ENCODE data around the gene KIF13A. TPM values are rescaled to one million over a fixed set of nuclear protein-coding genes. Genes with fewer than 3 reads are reported as not detected.

The KIF13A gene
- total RNA-seq, 1 experiment from 2014 or later, result 49.3 TPM

DNA sequence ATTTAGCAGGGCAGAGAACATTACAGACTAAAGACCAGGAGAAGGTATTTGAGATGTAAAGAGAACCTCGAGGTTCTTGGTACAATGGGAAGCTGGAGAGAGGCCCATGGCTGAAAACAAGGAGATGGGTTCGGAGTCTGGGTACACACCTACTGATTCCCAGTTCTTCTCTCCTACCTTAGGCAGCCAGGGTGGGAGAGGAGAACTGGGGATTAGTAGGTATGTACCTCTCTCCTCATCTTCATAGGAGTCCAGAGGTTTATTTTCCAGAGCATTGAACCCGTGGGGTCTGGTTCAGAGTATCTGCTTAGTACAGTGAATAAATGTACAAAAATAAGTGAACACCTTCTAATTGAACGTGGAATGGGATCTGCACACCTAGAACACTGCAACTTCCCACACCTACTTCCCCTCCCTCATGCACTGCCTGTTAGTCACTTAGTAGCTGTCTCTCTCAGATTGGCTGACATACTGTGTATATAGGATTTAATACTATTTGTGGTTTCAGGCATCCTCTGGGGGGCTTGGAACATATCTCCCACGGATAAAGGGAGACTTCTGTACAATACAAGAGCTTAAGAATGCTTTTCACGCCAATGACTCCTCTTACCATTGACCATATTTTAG is 257.2 kb downstream of the KIF13A start:
- Histone ChIP-seq H3K36me3 (ENCODE audit: control insufficient read depth, insufficient read depth, low read length) (no peaks in the 10 kb centered on the region), H3K4me3 (ENCODE audit: low read depth in 2 of 2, low read length in 2 of 2) (no peak overlapping the region), H3K4me1 (ENCODE audit: control insufficient read depth, insufficient read depth, low read length) (no peaks in the 10 kb centered on the region), H3K27me3 (ENCODE audit: control insufficient read depth, insufficient read depth, low read length) (no peaks in the 10 kb centered on the region), H3K27ac (ENCODE audit: low read length) (no peak overlapping the region), H3K9me3 (ENCODE audit: control insufficient read depth, insufficient read depth, low read depth, low read length) (no peaks in the 10 kb centered on the region)
- in situ Hi-C loops (cut with HindIII; ENCODE audit: low pct_unique_long_range_greater_than_20kb, low sequenced_read_pairs) (no loop called here), intact Hi-C loops (cut with micrococcal nuclease; ENCODE audit: unreplicated experiment) (no loop called here)
- ChIA-PET CTCF (no interaction called here), POLR2A (no interaction called here)
- BruUV-seq (replicated peaks), result no TSS peak
- ATAC-seq (no peak), DNase-seq (ENCODE audit: low read depth, low spot score) (no peak)
- TF ChIP-seq POLR2AphosphoS5 (IDR thresholded peaks at IDR 0.05; ENCODE audit: low read depth, low read length), result no peak
- TF ChIP-seq, protein P1, sequence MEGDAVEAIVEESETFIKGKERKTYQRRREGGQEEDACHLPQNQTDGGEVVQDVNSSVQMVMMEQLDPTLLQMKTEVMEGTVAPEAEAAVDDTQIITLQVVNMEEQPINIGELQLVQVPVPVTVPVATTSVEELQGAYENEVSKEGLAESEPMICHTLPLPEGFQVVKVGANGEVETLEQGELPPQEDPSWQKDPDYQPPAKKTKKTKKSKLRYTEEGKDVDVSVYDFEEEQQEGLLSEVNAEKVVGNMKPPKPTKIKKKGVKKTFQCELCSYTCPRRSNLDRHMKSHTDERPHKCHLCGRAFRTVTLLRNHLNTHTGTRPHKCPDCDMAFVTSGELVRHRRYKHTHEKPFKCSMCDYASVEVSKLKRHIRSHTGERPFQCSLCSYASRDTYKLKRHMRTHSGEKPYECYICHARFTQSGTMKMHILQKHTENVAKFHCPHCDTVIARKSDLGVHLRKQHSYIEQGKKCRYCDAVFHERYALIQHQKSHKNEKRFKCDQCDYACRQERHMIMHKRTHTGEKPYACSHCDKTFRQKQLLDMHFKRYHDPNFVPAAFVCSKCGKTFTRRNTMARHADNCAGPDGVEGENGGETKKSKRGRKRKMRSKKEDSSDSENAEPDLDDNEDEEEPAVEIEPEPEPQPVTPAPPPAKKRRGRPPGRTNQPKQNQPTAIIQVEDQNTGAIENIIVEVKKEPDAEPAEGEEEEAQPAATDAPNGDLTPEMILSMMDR (IDR thresholded peaks at IDR 0.05), result no peak
- TF ChIP-seq TCF7L2 (IDR thresholded peaks at IDR 0.05; ENCODE audit: low read depth, low read length), result no peak
- TF ChIP-seq SIN3A (IDR thresholded peaks at IDR 0.05; ENCODE audit: borderline replicate concordance, insufficient read depth, low read depth, low read length), result no peak
- TF ChIP-seq, protein P2, sequence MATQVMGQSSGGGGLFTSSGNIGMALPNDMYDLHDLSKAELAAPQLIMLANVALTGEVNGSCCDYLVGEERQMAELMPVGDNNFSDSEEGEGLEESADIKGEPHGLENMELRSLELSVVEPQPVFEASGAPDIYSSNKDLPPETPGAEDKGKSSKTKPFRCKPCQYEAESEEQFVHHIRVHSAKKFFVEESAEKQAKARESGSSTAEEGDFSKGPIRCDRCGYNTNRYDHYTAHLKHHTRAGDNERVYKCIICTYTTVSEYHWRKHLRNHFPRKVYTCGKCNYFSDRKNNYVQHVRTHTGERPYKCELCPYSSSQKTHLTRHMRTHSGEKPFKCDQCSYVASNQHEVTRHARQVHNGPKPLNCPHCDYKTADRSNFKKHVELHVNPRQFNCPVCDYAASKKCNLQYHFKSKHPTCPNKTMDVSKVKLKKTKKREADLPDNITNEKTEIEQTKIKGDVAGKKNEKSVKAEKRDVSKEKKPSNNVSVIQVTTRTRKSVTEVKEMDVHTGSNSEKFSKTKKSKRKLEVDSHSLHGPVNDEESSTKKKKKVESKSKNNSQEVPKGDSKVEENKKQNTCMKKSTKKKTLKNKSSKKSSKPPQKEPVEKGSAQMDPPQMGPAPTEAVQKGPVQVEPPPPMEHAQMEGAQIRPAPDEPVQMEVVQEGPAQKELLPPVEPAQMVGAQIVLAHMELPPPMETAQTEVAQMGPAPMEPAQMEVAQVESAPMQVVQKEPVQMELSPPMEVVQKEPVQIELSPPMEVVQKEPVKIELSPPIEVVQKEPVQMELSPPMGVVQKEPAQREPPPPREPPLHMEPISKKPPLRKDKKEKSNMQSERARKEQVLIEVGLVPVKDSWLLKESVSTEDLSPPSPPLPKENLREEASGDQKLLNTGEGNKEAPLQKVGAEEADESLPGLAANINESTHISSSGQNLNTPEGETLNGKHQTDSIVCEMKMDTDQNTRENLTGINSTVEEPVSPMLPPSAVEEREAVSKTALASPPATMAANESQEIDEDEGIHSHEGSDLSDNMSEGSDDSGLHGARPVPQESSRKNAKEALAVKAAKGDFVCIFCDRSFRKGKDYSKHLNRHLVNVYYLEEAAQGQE (IDR thresholded peaks at IDR 0.05; ENCODE audit: insufficient read depth in 1 of 2, low read depth in 2 of 2, low read length in 1 of 2), result no peak

DNA sequence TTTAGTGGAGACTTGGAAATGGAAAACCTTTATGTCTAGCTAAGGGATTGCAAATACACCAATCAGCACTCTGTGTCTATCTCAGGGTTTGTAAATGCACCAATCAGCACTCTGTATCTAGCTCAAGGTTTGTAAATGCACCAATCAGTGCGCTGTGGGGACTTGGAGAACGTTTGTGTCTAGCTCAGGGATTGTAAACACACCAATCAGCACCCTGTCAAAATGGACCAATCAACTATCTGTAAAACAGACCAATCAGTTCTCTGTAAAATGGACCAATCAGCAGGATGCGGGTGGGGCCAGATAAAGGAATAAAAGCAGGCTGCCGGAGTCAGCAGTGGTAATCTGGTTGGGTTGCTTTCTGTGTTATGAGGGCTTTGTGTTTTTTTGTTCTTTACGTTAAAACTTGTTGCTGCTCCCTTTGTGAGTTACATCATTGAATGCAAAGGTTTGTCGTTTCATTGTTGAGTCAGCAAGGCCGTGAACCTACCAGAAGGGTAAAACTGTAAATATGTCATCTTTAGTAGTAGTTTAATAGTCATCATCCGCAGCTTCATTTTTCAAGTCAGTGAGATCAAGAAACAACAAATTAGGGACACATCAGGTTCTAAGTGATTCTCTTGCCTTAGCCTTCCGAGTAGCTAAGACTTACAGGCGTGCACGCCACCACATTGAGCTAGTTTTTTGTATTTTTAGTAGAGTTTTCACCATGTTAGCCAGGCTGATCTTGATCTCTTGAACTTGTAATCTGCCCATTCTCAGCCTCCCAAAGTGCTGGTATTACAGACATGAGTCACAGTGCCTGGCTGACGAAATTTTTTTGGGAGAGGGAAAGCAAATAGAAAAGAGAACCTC is 258.0 kb downstream of the KIF13A start:
- H3K27me3 ChIP-seq (ENCODE audit: control insufficient read depth, insufficient read depth, low read length), result no peaks in the 10 kb centered on the region
- H3K9me3 ChIP-seq (ENCODE audit: control insufficient read depth, insufficient read depth, low read depth, low read length), result no peaks in the 10 kb centered on the region
- in situ Hi-C loops (cut with HindIII; ENCODE audit: low pct_unique_long_range_greater_than_20kb, low sequenced_read_pairs) (no loop called here), intact Hi-C loops (cut with micrococcal nuclease; ENCODE audit: unreplicated experiment) (no loop called here)
- BruUV-seq (replicated peaks), result no TSS peak
- no peaks in the 10 kb centered on the region for H3K36me3 ChIP-seq (ENCODE audit: control insufficient read depth, insufficient read depth, low read length)
- H3K27ac ChIP-seq (ENCODE audit: low read length), result no peak overlapping the region
- DNase-seq (ENCODE audit: low read depth, low spot score) (no peak), ATAC-seq (no peak)
- ChIA-PET POLR2A (no interaction called here), CTCF (no interaction called here)
- TF ChIP-seq POLR2AphosphoS5 (IDR thresholded peaks at IDR 0.05; ENCODE audit: low read depth, low read length) (no peak), TCF7L2 (IDR thresholded peaks at IDR 0.05; ENCODE audit: low read depth, low read length) (no peak), SIN3A (IDR thresholded peaks at IDR 0.05; ENCODE audit: borderline replicate concordance, insufficient read depth, low read depth, low read length) (no peak)
- TF ChIP-seq, protein P2 (IDR thresholded peaks at IDR 0.05; ENCODE audit: insufficient read depth in 1 of 2, low read depth in 2 of 2, low read length in 1 of 2), result no peak
- TF ChIP-seq, protein P1 (IDR thresholded peaks at IDR 0.05), result no peak
- H3K4me1 ChIP-seq (ENCODE audit: control insufficient read depth, insufficient read depth, low read length), result no peaks in the 10 kb centered on the region
- no peak overlapping the region for H3K4me3 ChIP-seq (ENCODE audit: low read depth in 2 of 2, low read length in 2 of 2)

Data from Panc1 (cell line).